NCI-H82 treated with DMSO at 0.1 percent for 48 hours (cell line): ENCODE results near the gene COL5A1.

ENCODE experiments used
- DNase-seq: peaks from one replicate; lab custom pipeline; 2025; ENCODE audit not compliant: unreplicated experiment; lab: John Stamatoyannopoulos, UW

COL5A1 gene

GRCh38 chr9:134737842-134738580 lies 96.4 kb downstream of the COL5A1 start:
- no peak for DNase-seq

GRCh38 chr9:134738869-134739659 lies 97.5 kb downstream of the COL5A1 start:
- DNase-seq: peak; percentile 43

GRCh38 chr9:134739660-134739968 lies 98.0 kb downstream of the COL5A1 start:
- no peak for DNase-seq

- no peak for DNase-seq
Measured at GRCh38 chr9:134740071-134740470, 98.5 kb downstream of the COL5A1 start.

- DNase-seq: no peak
Measured at GRCh38 chr9:134741846-134742245, 100.2 kb downstream of the COL5A1 start.

GRCh38 chr9:134742822-134743535 lies 101.4 kb downstream of the COL5A1 start:
- no peak for DNase-seq

- DNase-seq: no peak
Measured at GRCh38 chr9:134743853-134744252, 102.2 kb downstream of the COL5A1 start.

- DNase-seq: no peak
Measured at GRCh38 chr9:134744385-134745295, 103.0 kb downstream of the COL5A1 start.

- DNase-seq: no peak
Measured at GRCh38 chr9:134747951-134748489, 106.4 kb downstream of the COL5A1 start.

GRCh38 chr9:134748591-134748990 lies 107.0 kb downstream of the COL5A1 start:
- DNase-seq: no peak

GRCh38 chr9:134750450-134751155 lies 109.0 kb downstream of the COL5A1 start:
- DNase-seq: no peak

GRCh38 chr9:134751622-134752021 lies 110.0 kb downstream of the COL5A1 start:
- DNase-seq: no peak

- DNase-seq: no peak
Measured at GRCh38 chr9:134752471-134753168, 111.0 kb downstream of the COL5A1 start.

GRCh38 chr9:134753191-134753590 lies 111.6 kb downstream of the COL5A1 start:
- no peak for DNase-seq

- no peak for DNase-seq
Measured at GRCh38 chr9:134755221-134755907, 113.8 kb downstream of the COL5A1 start.

GRCh38 chr9:134756098-134756497 lies 114.5 kb downstream of the COL5A1 start:
- DNase-seq: no peak

- no peak for DNase-seq
Measured at GRCh38 chr9:134757216-134757975, 115.8 kb downstream of the COL5A1 start.
